Germinal center (tissue), 1 donor: ENCODE measurements around the gene SIRT3.
A peak's percentile ranks its signal among the peaks of the same experiment; 100 is the strongest.
"Not testable (repeated sequence)": the region's sequence is repeated elsewhere in the genome, so short reads cannot be mapped to it uniquely, and the experiment has no call there.

Experiments used
- DNase-seq: peaks from one replicate; pipeline ENCODE4 v3.0.0; 2012; ENCODE audit warnings: mixed read lengths, low spot score

Gene SIRT3

DNA sequence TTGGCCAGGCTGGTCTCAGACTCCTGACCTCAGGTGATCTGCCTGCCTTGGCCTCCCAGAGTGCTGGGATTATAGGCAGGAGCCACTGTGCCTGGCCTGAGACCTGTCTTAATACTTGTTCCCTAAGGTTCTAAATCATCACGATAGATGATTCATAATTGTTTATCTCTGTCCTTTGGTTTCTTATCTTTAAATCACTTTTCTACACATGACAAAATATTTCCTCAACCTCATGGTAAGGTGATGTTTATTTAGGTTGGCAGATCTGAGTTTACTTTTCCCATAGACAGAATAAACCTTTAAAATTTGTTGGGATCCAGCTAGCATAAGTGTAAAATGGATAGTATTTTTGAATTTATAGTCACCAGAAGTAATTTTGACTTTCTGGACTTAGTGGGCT, 4.2 kb upstream of the SIRT3 start:
- no peak for DNase-seq

DNA sequence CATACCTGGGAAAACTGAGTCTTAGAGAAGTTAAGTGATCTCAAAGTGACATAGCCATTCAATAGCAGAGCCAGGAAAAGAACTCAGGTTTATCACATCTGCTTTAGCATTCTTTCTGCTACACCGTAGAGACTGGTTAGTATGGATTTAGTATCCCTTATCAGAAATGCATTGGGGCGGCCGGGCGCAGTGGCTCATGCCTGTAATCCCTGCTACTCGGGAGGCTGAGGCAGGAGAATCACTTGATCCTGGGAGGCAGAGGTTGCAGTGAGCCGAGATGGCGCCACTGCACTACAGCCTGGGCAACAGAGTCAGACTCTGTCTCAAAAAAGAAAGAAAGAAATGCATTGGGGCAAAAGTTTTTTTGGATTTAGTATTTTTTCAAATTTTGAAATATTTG, 2.2 kb upstream of the SIRT3 start:
- DNase-seq = not testable (repeated sequence)

DNA sequence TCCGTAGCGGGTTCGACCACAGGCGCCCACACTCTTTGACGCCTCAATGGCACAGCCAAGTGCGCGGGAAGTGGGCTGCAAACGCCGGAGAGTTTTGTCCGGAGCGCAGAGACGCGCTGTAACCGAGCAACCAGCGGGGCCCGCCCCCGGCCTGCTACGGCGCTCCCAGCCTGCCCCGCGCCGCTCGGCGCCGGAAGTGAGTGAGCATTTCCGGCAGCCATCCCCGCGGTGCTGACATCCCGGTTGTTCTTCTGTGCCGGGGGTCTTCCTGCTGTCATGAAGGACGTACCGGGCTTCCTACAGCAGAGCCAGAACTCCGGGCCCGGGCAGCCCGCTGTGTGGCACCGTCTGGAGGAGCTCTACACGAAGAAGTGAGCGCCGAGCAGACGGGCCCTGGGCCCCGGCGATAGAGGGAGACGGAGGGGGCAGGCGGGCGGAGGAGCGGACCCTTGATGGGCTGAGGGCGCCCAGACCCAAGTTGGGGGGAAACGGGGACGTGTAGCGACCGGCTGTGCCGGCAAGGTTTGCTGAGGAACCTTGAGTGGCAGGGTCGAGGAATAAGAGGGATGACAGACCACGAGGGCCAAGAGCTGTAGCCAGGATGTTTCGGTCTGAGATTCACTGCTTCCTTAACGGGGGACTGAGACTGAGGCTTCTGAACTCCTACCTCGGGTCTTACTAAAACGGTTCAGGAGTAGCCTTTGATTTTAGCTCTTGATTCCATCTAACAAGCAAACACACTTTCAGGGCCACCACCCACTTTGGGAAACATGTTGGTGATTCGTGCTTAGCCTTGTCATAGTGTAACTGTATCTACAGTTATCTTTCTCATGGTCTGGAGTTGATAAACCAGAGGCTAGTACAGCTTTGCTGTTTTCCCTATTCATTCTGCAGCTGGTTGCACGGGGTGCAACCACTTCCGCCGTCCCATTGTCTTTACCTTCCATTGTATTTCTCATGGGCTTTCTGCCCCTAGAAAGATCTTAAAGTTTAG, 929 bp upstream of the SIRT3 start, which contains the start of gene PSMD13:
PSMD13 (plus strand) TSS at position 203 of the 994 bp plus-strand sequence; CDS start at position 277, 74 bp downstream.
- peak; percentile 92 for DNase-seq

- DNase-seq = no peak
Observed at GRCh38 chr11:235609-235996, 539 bp downstream of the SIRT3 start.

- DNase-seq = no peak
Observed at GRCh38 chr11:235180-235579, 962 bp downstream of the SIRT3 start.

DNA sequence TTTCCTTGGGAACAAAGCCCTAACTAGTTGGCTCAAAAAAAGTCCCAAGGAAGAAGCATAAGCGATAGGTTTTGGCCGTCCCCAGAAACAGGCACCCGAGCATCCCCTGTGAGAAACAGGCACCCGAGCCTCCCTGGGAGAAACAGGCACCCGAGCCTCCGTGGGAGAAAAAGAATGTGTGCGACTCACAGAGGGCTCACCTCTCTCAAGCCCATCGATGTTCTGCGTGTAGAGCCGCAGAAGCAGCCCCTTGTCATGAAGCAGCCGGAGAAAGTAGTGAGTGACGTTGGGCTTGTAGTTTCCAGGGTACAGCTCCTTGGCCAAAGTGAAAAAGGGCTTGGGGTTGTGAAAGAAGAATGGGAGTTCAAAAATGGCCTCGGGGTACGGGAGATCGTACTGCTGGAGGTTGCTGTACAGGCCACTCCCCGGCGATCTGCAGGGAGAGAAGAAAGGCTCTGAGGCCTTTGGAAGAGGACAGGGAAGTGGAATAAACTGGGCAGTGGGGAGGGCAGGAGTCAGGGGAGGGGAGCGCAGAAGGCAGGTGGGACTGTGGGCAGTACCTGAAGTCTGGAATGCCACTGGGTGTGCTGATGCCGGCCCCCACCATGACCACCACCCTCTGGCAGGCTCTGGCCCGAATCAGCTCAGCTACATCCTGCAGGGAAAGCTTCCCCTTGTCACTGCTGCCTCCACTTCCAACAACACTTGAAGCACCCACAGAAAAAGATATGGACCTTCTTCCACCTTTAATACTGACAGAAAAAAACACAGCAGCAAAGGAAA, 3.2 kb downstream of the SIRT3 start:
- DNase-seq = no peak

GRCh38 chr11:230431-230830, 5.7 kb downstream of the SIRT3 start:
- no peak for DNase-seq

- no peak for DNase-seq
Observed at GRCh38 chr11:227824-228379, 8.2 kb downstream of the SIRT3 start.

- DNase-seq = no peak
Observed at GRCh38 chr11:225734-226453, 10.2 kb downstream of the SIRT3 start.

GRCh38 chr11:224424-224823, 11.7 kb downstream of the SIRT3 start:
- DNase-seq = no peak

GRCh38 chr11:223884-224283, 12.3 kb downstream of the SIRT3 start:
- DNase-seq = no peak

GRCh38 chr11:223026-223789, 12.9 kb downstream of the SIRT3 start:
- no peak for DNase-seq

- DNase-seq = no peak
Observed at GRCh38 chr11:221998-222789, 13.9 kb downstream of the SIRT3 start.

DNA sequence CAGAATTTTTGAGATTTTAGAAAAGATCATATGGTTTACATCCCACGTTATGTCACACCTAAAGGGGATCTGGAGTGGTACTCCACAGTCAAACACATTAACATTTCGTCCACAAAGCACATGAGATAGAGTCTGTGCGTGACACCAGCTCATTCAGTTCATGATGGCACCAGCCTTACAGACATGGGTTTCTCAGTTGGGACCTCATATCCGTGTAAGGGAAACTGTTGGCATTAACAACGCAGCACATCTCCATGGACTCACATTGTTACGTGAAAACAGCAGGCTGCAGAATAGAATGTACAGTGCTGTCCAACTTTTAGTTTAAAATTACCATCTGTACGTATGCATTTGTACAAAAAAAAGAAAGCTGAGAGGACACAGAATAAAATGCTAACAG, 14.6 kb downstream of the SIRT3 start:
- no peak for DNase-seq

DNA sequence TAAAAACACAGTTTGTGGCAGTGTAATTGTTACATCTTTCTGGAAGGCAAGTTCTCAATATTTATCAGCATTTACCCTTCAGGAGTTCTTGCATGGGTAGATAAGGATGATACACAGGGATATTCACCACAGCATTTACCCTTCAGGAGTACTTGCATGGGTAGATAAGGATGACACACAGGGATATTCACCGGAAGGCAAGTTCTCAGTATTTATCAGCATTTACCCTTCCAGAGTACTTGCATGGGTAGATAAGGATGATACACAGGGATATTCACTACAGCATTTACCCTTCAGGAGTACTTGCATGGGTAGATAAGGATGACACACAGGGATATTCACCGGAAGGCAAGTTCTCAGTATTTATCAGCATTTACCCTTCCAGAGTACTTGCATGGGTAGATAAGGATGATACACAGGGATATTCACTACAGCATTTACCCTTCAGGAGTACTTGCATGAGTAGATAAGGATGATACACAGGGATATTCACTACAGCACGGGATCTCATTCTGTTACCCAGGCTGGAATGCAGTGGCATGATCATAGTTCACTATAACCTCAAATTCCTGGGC, 15.4 kb downstream of the SIRT3 start:
- not testable (repeated sequence) for DNase-seq

DNA sequence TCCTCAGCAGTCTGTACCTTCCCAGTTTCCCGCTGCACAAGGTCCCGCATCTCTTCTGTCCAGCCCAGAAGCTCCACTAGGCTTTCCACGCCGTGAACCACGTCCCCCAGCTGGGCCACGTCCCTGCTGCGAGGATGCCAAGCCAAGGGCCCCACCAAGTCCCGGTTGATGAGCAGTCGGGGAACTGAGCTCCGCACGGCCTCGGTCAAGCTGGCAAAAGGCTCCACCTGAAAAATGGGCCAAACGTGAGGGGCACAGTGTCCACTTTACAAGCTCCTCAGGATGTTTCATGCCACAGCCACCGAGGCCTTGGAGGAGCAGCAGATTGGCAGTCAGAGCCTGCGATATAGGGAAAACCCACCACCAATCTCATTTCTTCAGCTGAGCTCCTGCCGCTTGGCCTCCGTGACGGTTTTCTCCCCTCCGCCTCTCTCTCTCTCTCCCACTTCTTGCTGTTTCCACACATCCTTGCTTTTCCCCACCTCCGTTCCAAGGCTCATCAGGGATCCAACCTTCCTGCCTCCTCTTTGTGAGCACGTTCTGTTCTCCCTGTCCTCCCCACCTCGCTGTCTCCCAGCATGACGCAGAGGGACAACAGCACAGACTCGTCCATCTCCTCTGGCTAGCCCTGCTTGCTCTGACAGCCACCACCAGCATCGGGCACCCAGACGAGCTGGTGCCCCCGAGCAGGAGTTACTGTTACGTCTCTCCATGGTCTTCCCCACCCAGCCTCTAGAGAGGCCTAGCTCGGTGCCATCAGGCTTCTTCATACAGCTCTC, 17.1 kb downstream of the SIRT3 start:
- DNase-seq = no peak

GRCh38 chr11:217704-218103, 18.4 kb downstream of the SIRT3 start:
- no peak for DNase-seq

- no peak for DNase-seq
Observed at GRCh38 chr11:216081-216974, 19.8 kb downstream of the SIRT3 start.
